Medulla oblongata (tissue), 1 donor: Measurements from ENCODE around the gene UTP11.
"Not testable (repeated sequence)": the region's sequence is repeated elsewhere in the genome, so short reads cannot be mapped to it uniquely, and the experiment has no call there.

Experiments
- DNase-seq: peaks from one replicate; pipeline ENCODE4 v3.0.0-alpha.2; 2015; ENCODE audit errors: extremely low spot score

Gene UTP11, protein sequence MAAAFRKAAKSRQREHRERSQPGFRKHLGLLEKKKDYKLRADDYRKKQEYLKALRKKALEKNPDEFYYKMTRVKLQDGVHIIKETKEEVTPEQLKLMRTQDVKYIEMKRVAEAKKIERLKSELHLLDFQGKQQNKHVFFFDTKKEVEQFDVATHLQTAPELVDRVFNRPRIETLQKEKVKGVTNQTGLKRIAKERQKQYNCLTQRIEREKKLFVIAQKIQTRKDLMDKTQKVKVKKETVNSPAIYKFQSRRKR

DNA sequence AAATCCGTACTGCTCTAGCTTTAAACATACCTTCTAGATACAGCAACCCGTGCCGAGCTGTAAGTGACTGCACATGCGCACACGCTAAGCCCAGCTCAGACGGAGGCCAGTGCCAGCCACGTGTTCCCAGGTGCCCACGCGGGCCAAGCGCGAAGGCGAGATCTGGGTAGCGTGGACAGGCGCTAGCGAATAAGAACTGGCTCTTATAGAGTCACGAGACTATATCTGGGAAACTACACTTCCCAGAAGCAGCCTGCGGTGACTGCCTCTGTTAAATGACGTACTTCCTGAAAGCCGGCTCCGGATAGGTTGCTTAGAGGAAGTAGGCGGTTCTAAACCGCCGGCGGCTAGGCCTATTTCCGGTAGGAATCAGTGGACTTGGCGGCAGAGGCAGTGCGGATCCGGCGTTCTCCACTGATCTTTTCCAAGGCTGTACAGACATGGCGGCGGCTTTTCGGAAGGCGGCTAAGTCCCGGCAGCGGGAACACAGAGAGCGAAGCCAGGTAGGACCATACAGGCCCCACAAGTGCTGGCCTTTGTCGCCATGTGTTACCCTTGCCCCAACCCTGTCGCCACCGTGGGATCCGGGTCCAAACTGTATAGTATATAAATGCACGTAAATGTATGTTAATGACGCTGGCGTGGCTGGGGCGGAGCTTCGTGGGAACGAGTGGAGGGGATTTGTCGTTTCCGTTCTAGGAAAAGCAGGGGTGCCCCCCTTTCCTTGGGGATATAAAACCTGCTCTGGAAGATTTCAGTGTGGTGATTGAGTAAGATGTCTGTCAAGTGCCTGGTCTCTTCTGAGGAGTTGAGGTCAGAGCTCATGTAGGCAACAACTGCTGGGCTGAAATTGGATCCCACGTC lies at the start of gene UTP11:
UTP11 (plus strand) TSS at position 372 of the 864 bp plus-strand sequence; CDS start at position 441, 69 bp downstream.
- DNase-seq: peak; percentile 99

GRCh38 chr1:37964106-37964505 lies 48.4 kb upstream of the UTP11 start:
- not testable (repeated sequence) for DNase-seq

- DNase-seq: no peak
Measured at GRCh38 chr1:37965301-37965700, 47.2 kb upstream of the UTP11 start.

GRCh38 chr1:37973684-37974083 lies 38.9 kb upstream of the UTP11 start:
- not testable (repeated sequence) for DNase-seq

- DNase-seq: no peak
Measured at GRCh38 chr1:37974567-37974966, 38.0 kb upstream of the UTP11 start.

DNA sequence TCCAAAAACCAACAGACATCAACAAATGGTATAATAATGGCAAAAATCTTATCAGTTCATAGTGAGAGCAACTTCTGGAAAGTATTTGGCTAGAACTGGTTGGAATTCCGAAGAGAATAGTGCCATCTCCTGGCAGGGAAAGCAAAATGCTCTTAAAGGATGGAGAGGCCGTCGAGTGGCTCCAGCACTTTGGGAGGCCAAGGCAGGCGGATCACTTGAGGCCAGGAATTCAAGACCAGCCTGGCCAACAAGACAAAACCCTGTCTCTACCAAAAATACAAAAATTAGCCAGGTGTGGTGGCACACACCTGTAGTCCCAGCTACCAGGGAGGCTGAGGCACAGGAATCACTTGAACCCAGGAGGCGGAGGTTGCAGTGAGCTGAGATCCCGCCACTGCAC lies 37.5 kb upstream of the UTP11 start:
- DNase-seq: peak; percentile 41

DNA sequence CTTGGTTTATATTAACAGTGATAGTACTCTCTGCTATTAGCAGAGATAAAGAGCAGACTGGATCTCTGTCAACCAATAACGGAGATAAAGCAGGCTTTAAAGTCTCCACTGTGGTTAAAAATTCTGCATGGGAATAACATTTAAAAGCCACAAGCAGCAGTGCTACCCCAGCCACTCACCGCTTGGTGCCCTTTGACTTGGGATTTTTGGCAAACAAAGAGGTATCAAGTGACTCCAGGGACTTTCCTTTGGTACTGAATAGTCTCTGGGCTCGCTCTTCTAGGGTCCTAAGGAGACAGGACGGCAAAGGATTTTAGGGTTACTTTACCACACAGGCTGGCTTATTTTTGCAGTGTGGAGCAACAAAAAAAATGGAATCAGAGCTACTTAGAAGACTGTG lies 34.0 kb upstream of the UTP11 start:
- no peak for DNase-seq

DNA sequence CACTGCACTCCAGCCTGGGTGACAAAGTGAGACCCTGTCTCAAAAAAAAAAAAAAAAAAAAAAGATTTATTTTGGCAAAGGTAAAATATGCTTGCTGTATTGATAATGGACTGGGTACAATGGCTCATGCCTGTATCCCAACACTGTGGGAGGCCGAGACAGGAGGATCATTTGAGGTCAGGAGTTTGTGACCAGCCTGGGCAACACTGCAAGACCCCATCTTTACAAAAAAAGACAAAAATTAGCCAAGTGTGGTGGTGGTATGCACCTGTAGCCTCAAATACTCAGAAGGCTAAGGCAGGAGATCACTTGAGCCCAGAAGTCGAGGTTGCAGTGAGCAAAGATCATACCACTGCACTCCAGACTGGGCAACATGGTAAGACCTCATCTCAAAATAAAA lies 29.0 kb upstream of the UTP11 start:
- no peak for DNase-seq

DNA sequence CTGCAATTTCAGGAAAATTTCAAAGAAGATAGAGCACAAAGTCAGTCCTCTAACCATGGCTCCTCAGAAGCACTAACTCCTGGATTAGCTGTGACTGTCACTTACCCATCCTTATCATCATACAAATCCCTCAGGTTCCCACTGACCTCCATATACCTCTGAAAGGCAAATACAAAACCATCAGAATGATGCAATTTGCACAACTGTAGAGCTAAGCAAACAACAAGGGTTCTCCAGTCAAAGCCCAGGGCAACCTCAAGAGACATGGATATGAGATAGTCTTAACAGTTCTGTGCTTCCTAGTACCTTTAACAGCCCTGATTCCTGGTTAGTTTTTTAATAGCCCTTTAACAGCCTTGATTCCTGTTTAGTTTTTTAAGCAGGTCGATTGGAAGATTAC lies 24.9 kb upstream of the UTP11 start:
- no peak for DNase-seq

DNA sequence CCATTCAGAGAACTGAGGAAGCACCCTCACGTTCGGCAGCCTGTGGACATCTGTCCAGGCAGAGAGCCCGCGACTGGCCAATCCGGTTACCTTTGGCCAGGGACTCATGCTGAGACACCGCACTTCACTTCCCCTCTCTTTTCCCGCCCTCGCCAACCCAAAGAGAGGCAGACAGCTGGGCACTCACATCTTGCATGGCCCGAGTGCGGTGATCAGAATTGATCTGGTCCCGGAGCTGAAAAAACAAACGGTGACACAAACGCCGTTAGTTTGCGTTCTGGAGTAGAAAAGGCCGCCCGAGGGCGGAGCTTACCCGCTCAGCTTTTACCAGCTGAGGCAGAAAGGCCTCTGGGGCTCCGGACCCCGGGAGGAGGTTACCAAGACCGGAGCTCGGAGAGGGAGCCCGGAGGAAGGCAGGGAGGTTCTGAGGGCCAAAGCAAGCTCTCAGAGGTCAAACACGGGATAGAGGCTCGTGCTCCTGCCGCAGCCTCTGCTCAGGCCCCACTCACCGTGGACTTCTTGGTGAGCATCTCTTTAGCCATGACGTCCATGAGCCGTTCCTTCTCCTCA lies 23.1 kb upstream of the UTP11 start:
- DNase-seq: no peak

- no peak for DNase-seq
Measured at GRCh38 chr1:37994886-37995566, 17.5 kb upstream of the UTP11 start.

GRCh38 chr1:37995751-37996345 lies 16.7 kb upstream of the UTP11 start:
- DNase-seq: no peak

GRCh38 chr1:37997256-37998088 lies 15.1 kb upstream of the UTP11 start:
- DNase-seq: no peak

GRCh38 chr1:37998089-37998808 lies 14.3 kb upstream of the UTP11 start:
- no peak for DNase-seq

- DNase-seq: no peak
Measured at GRCh38 chr1:37998913-37999429, 13.6 kb upstream of the UTP11 start.

DNA sequence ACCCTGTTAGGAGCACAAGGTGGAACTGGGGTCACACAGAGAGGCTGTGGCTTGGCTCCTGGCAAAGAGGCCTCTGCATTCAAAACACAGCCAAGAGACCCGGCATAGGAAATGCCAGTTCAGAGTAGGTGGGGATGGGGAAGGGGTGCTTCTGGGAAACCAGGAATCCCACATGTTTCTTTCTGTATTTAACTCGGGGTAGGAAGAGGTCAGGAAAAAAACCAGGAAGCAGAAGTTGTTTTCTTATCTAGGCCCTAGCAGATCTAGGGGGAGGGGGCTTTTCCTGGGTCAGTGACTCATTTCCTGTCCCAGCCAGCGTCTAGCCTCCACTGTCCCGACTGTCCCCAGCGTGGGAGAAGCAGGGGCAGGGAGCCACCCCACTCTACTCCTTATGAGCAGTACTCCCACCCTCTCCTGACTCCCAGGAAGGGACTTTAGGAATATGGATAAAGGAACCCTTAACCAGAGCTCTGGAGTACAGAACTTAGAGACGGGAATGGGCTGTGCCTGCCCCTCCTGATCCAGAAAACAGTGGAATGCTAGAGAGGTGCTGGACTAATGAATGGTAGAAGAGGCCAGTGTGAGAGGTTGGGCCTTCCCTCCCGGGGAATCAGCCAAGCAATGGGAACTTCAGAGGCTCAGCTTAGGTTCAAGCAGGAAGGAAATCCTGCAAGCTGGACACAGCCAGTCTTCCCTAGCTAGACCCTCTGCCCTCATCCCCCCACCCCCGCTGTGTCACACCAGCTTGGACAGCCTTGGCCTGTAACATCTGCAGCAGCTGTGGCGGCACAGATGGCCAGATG lies 12.9 kb upstream of the UTP11 start:
- DNase-seq: peak; percentile 27

GRCh38 chr1:38000233-38000528 lies 12.4 kb upstream of the UTP11 start:
- no peak for DNase-seq

DNA sequence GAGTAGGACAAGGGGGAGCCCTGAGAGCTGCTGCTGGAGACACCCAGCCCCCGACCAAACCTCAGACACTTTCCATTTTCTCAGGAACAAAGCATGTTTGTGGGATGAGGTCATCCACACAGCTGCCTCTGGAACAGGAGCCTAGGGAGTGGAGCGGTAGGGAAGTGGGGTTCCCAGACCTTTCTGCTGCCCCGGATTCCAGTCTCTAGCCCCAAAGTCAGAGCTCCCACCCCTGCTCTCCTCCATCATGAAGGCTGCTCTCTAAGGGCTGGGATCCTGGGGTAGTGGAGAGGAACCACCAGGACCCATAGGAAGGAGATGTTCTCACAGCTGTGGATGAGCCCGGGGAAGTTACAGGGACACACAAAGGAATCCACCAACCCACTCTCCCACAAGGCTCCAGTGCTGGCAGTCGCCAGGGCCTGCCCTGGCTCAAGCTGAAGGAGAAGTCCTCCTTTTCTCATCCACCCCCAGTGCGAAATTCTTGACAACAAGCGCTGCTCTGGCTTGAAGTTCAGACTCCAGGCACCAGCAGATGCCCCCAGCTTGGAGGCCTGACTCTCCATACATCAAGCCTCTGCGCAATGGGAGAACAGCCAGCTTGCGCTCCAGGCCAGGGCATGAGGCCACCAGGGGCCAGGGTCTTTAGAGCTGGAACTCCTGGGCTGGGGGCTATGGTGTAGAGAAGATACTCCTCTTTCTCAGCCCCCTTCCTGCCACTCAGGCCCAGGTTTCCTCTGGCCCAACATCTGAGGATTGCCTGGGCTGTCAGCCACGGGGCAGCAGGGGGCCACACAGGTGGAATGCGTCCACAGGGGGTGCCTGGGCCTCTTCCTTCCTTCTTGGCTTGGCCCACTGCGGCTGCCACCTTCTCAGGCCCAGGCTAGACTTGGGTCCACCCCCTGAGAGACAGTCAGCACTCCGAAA lies 11.7 kb upstream of the UTP11 start:
- peak; percentile 28 for DNase-seq
